Suprapubic skin (tissue), 4 donors: ENCODE results near the gene GRM7. TPM values are rescaled to one million over a fixed set of nuclear protein-coding genes. Genes with fewer than 3 reads are reported as not detected.

Source experiments
- DNase-seq, 2 donors: peaks; one replicate each; pipeline ENCODE4 v3.0.0-alpha.2; 2019; ENCODE audit warnings: low spot score in 2 of 2
- H3K27ac ChIP-seq: fragments of 200-600 bp; sonication (generic); one replicate; pipeline ENCODE4 v1.5.1; 2019
- H3K27me3 ChIP-seq: fragments of 200-600 bp; sonication (generic); one replicate; pipeline ENCODE4 v1.5.1; 2019
- H3K36me3 ChIP-seq: fragments of 200-600 bp; sonication (generic); one replicate; pipeline ENCODE4 v1.5.1; 2019
- H3K4me1 ChIP-seq: fragments of 200-600 bp; sonication (generic); one replicate; pipeline ENCODE4 v1.5.1; 2019
- H3K4me3 ChIP-seq: fragments of 200-600 bp; sonication (generic); one replicate; pipeline ENCODE4 v1.5.1; 2019; ENCODE audit warnings: mild to moderate bottlenecking
- H3K9me3 ChIP-seq: fragments of 200-600 bp; sonication (generic); one replicate; pipeline ENCODE4 v1.5.1; 2019
- CTCF ChIP-seq, 2 donors: fragments of 200-600 bp in 1 of 2; fragments of 450-650 bp in 1 of 2; sonication (generic) in 1 of 2; IDR thresholded peaks; one replicate each; pipeline ENCODE4 v1.5.1; 2016 to 2019; ENCODE audit warnings: antibody characterized with exemption in 2 of 2, mild to moderate bottlenecking in 1 of 2, moderate library complexity in 1 of 2
- EP300 ChIP-seq: sonication (generic); formaldehyde crosslinking; IDR thresholded peaks from one replicate; pipeline ENCODE4 v1.6.1; 2017; ENCODE audit warnings: antibody characterized with exemption
- POLR2A ChIP-seq, 2 donors: fragments of 450-650 bp; IDR thresholded peaks; one replicate each; pipeline ENCODE4 v1.6.1; 2017; ENCODE audit warnings: antibody characterized with exemption in 2 of 2, mild to moderate bottlenecking in 2 of 2, moderate library complexity in 2 of 2
- POLR2AphosphoS5 ChIP-seq, 3 donors: sonication (generic); formaldehyde crosslinking; IDR thresholded peaks; one replicate each; pipeline ENCODE4 v1.6.1; 2017; ENCODE audit warnings: antibody characterized with exemption in 3 of 3
- WGBS: methylation state at CpG from one replicate; pipeline ENCODE4 v1.1.5; 2018; 5-methylcytosine and 5-hydroxymethylcytosine counted together
- total RNA-seq, 4 donors: library from RNA; depleted of rRNA; stranded (reverse); fragments of >200 nt; gene quantifications; one replicate each; pipeline ENCODE4 v1.1.0, GENCODE V29; 2016

The GRM7 gene
- total RNA-seq, 4 donors from 2014 or later, result 0.21 to 0.48 TPM; not detected in 2

GRCh38 chr3:7112523-7113056 lies 251.7 kb downstream of the GRM7 start:
- no peaks in the 10 kb centered on the region for H3K27me3 ChIP-seq

DNA sequence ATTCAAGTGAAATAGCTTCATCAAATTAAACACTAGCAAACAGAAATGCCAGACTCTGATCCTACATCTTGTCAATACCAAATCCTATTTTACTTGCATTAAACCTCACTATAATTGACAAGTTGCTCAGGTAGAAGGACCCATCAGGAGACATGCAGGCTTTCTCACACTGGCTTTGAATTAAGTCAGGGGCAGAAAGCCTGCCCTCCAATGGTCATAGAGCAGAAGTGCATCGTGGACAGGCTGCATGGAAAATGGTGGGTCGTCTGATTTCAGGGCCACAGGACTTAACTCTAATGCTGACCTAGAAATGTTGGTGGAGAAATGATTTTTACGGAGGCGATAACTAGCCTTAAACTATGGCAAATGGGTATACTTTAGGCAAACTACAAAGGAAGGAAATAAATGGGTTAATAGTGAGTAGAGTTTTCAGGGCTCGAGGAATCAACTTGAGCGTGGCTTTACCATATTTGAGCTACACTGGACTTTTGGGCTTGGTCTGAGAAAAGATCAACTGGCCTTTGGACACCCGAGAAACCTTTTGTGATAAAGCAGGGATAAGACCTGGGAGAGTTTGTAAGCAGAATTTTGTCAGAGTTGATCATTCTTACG lies 283.9 kb downstream of the GRM7 start:
- no peaks in the 10 kb centered on the region for H3K4me1 ChIP-seq
- DNase-seq, result no peak
- no peaks in the 10 kb centered on the region for H3K9me3 ChIP-seq
- H3K4me3 ChIP-seq, result no peak overlapping the region
- no peaks in the 10 kb centered on the region for H3K27me3 ChIP-seq
- H3K27ac ChIP-seq, result no peak overlapping the region
- TF ChIP-seq POLR2AphosphoS5 (IDR thresholded peaks at IDR 0.05), result no peak
- TF ChIP-seq POLR2A (IDR thresholded peaks at IDR 0.05), result no peak
- no peak for TF ChIP-seq EP300
- TF ChIP-seq CTCF (IDR thresholded peaks at IDR 0.05), result peak in 1 of 2 donors; percentile 30
- no peaks in the 10 kb centered on the region for H3K36me3 ChIP-seq
- 73% methylated on average over 8 of the region's 8 CpGs for WGBS

More at GRCh38 chr3:7112523-7113056, 251.7 kb downstream of the GRM7 start:
- H3K36me3 ChIP-seq, result no peaks in the 10 kb centered on the region
- no peak overlapping the region for H3K27ac ChIP-seq
- H3K4me3 ChIP-seq, result no peak overlapping the region
- no peak for DNase-seq
- 63% methylated on average over 1 of the region's 1 CpG for WGBS
- no peaks in the 10 kb centered on the region for H3K4me1 ChIP-seq
- H3K9me3 ChIP-seq, result no peaks in the 10 kb centered on the region
- TF ChIP-seq POLR2AphosphoS5 (IDR thresholded peaks at IDR 0.05) (no peak), POLR2A (IDR thresholded peaks at IDR 0.05) (no peak), CTCF (IDR thresholded peaks at IDR 0.05) (no peak), EP300 (no peak)

GRCh38 chr3:7146529-7146928 lies 285.6 kb downstream of the GRM7 start:
- DNase-seq, result no peak
- H3K4me3 ChIP-seq, result no peak overlapping the region
- WGBS, result 68% methylated on average over 5 of the region's 5 CpGs
- H3K27ac ChIP-seq, result no peak overlapping the region
- H3K9me3 ChIP-seq, result no peaks in the 10 kb centered on the region
- H3K36me3 ChIP-seq, result no peaks in the 10 kb centered on the region
- no peaks in the 10 kb centered on the region for H3K4me1 ChIP-seq
- TF ChIP-seq POLR2AphosphoS5 (IDR thresholded peaks at IDR 0.05) (no peak), POLR2A (IDR thresholded peaks at IDR 0.05) (no peak), EP300 (no peak), CTCF (IDR thresholded peaks at IDR 0.05) (no peak)
- no peaks in the 10 kb centered on the region for H3K27me3 ChIP-seq

DNA sequence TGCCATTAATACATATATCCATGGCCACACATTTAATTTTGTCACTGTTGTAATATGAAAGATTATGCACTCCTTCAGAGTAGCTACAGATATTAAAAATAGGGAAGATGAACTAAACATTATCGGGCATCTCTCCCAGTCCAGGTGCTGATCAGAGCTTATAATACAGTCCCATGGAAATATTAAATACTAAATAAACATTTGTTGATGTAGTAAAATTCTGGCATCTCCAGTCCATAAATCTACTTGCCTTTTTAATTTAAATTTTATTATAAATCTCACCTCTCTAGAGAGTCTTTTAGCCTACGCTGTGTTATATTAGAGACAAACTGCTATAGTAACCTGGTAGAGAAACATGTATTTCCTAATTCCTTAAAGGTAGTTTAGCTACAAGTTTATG lies 297.6 kb downstream of the GRM7 start:
- no peak for TF ChIP-seq POLR2AphosphoS5 (IDR thresholded peaks at IDR 0.05)
- no peak for TF ChIP-seq CTCF (IDR thresholded peaks at IDR 0.05)
- TF ChIP-seq POLR2A (IDR thresholded peaks at IDR 0.05), result no peak
- no peaks in the 10 kb centered on the region for H3K27me3 ChIP-seq
- H3K27ac ChIP-seq, result no peak overlapping the region
- H3K36me3 ChIP-seq, result no peaks in the 10 kb centered on the region
- no peaks in the 10 kb centered on the region for H3K4me1 ChIP-seq
- H3K9me3 ChIP-seq, result no peaks in the 10 kb centered on the region
- WGBS, result 90% methylated on average over 2 of the region's 2 CpGs
- no peak overlapping the region for H3K4me3 ChIP-seq
- DNase-seq, result no peak

DNA sequence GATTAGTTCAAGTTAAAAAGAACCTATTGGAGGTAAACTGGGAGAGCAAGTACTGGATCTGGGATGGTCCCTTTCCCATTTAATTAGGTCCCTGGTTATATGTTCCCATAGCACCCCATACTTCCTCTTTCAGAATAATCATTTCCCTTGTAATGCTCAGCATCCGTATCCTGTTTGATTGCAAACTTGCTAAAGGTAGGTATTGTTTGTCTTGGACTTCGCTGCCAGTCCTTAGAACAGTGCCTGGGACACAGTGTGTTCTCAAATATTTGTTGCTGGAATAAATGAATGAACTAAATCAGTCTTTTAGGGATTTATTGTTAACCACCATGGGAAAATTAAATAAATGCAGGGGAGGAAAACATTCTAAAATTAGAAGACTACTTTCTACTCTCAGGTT lies 299.8 kb downstream of the GRM7 start:
- Histone ChIP-seq H3K4me3 (no peak overlapping the region), H3K4me1 (no peaks in the 10 kb centered on the region), H3K9me3 (no peaks in the 10 kb centered on the region), H3K27ac (no peak overlapping the region), H3K36me3 (no peaks in the 10 kb centered on the region), H3K27me3 (no peaks in the 10 kb centered on the region)
- TF ChIP-seq POLR2AphosphoS5 (IDR thresholded peaks at IDR 0.05), result no peak
- no peak for TF ChIP-seq POLR2A (IDR thresholded peaks at IDR 0.05)
- no peak for TF ChIP-seq CTCF (IDR thresholded peaks at IDR 0.05)
- no peak for TF ChIP-seq EP300
- 77% methylated on average over 2 of the region's 2 CpGs for WGBS
- DNase-seq, result no peak
